AG04450 (cell line): ENCODE data around the gene ZNF93. TPM values are rescaled to one million over a fixed set of nuclear protein-coding genes. Genes with fewer than 3 reads are reported as not detected.
"Not testable (repeated sequence)": the region's sequence is repeated elsewhere in the genome, so short reads cannot be mapped to it uniquely, and the experiment has no call there.

Experiments used
- CTCF ChIA-PET: fragments of 300-600, 350-600 bp; formaldehyde crosslinking; extraction: SDS; loops from one replicate; lab custom pipeline; 2022; ENCODE audit warnings: antibody characterized with exemption, inconsistent platforms; lab: Charles Lee
- POLR2A ChIA-PET: fragments of 350-600 bp; formaldehyde crosslinking; extraction: SDS; loops from one replicate; lab custom pipeline; 2021; ENCODE audit warnings: antibody characterized with exemption, inconsistent platforms; lab: Yijun Ruan, JAX
- DNase-seq: peaks from one replicate; pipeline ENCODE4 v3.0.0-alpha.2; 2011; ENCODE audit warnings: low read depth, low spot score
- H3K27ac ChIP-seq: one replicate; pipeline ENCODE4 v1.5.1; 2012; ENCODE audit warnings: low read depth, low read length, control low read depth
- H3K27me3 ChIP-seq: one replicate; pipeline ENCODE4 v1.6.0; 2012; ENCODE audit warnings: low read length; ENCODE audit not compliant: control insufficient read depth, insufficient read depth
- H3K4me3 ChIP-seq: 2 replicates; pipeline ENCODE4 v1.5.1; 2011; ENCODE audit warnings: mild to moderate bottlenecking, low read depth, low read length, control low read depth
- H3K9me3 ChIP-seq: 2 replicates; pipeline ENCODE4 v1.5.1; 2012; ENCODE audit warnings: low read length; ENCODE audit not compliant: control insufficient read depth, insufficient read depth
- CTCF ChIP-seq: IDR thresholded peaks from 2 replicates; pipeline ENCODE4 v1.5.1; 2011; ENCODE audit warnings: low read depth, low read length, control low read depth, inconsistent platforms
- polyA plus RNA-seq: library from polyadenylated mRNA; depleted of rRNA; stranded (reverse); fragments of >200 nt; gene quantifications from 2 replicates; pipeline ENCODE4 v1.2.3, GENCODE V29; 2011; rRNA removed

Gene ZNF93
- polyA plus RNA-seq, 1 experiment: 4.6 TPM

GRCh38 chr19:19959151-19959799, 58.5 kb downstream of the ZNF93 start:
- H3K4me3 ChIP-seq, POLR2A ChIA-PET, H3K27me3 ChIP-seq, H3K27ac ChIP-seq: not testable (repeated sequence)
- TF ChIP-seq CTCF: peak; percentile 54
- DNase-seq: peak; percentile 3
- CTCF ChIA-PET: interaction anchor here (0.9 kb wide), 1 partner anchor 427 kb away, joined by 3 read pairs; no protein-coding TSS in a partner anchor
- peaks cover 19% of the 10 kb centered on the region for H3K9me3 ChIP-seq

- POLR2A ChIA-PET: no interaction called here
- no peak for TF ChIP-seq CTCF
- H3K4me3 ChIP-seq: no peak overlapping the region
- peaks cover 19% of the 10 kb centered on the region for H3K9me3 ChIP-seq
- no peak for DNase-seq
- CTCF ChIA-PET: no interaction called here
- H3K27ac ChIP-seq: no peak overlapping the region
- no peaks in the 10 kb centered on the region for H3K27me3 ChIP-seq
Measured at GRCh38 chr19:19964416-19964815, 63.7 kb downstream of the ZNF93 start.

GRCh38 chr19:19966126-19966525, 65.4 kb downstream of the ZNF93 start:
- CTCF ChIA-PET, H3K4me3 ChIP-seq, POLR2A ChIA-PET, H3K27me3 ChIP-seq, H3K27ac ChIP-seq, DNase-seq: not testable (repeated sequence)
- peaks cover 22% of the 10 kb centered on the region for H3K9me3 ChIP-seq

- Histone ChIP-seq H3K27me3 (no peaks in the 10 kb centered on the region), H3K9me3 (peaks cover 22% of the 10 kb centered on the region), H3K27ac (no peak overlapping the region), H3K4me3 (no peak overlapping the region)
- no peak for DNase-seq
- POLR2A ChIA-PET: no interaction called here
- CTCF ChIA-PET: no interaction called here
- TF ChIP-seq CTCF: no peak
Measured at GRCh38 chr19:19966862-19967261, 66.1 kb downstream of the ZNF93 start.

Other genes with a start within 250 kb of the ZNF93 start
- gene ATP13A1, start 237.3 kb upstream of the ZNF93 start, polyA plus RNA-seq: 9.4 and 13.4 TPM in 2 replicates
- 4.3 and 4.5 TPM in 2 replicates for gene ZNF101, start 232.1 kb upstream of the ZNF93 start, polyA plus RNA-seq
- 2.9 and 4.2 TPM in 2 replicates for gene ZNF14, start 167.8 kb upstream of the ZNF93 start, polyA plus RNA-seq
- 10.4 and 14.2 TPM in 2 replicates for gene ZNF506, start 79.2 kb upstream of the ZNF93 start, polyA plus RNA-seq
- 2.8 and 4.2 TPM in 2 replicates for gene ZNF253, start 35.1 kb upstream of the ZNF93 start, polyA plus RNA-seq
- 2.0 and 2.5 TPM in 2 replicates for gene ZNF682, start 138.6 kb downstream of the ZNF93 start, polyA plus RNA-seq
- 0.87 and 1.3 TPM in 2 replicates for gene ZNF90, start 177.1 kb downstream of the ZNF93 start, polyA plus RNA-seq